ENCODE data around the gene PLPP3. TPM values are rescaled to one million over a fixed set of nuclear protein-coding genes. Genes with fewer than 3 reads are reported as not detected.

The PLPP3 gene
- total RNA-seq, 1 experiment from 2014 or later = 8.2 TPM

DNA sequence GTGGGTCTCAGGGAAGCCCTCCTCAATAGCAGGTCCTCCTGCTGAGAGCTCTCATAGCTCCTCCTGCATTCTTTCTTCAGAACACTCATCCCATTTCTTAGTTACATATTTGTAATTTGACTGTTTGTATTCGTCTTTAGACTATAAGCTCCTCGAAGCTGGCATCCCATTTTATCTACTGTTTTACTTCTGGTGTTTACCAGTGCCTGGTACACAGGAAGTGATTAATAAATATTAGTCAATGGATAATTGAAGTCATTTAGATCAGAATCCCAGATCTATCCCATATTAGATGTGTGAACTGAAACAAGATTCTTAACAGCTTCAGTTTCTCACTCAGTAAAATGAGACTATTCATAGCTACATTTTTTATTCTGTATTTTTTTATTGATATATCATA lies 88.7 kb downstream of the PLPP3 start:
- ATAC-seq (no peak), DNase-seq (ENCODE audit: low read depth, low spot score) (no peak)
- Histone ChIP-seq H3K4me3 (ENCODE audit: low read depth in 2 of 2, low read length in 2 of 2) (no peak overlapping the region), H3K36me3 (ENCODE audit: control insufficient read depth, insufficient read depth, low read length) (no peaks in the 10 kb centered on the region), H3K27me3 (ENCODE audit: control insufficient read depth, insufficient read depth, low read length) (no peaks in the 10 kb centered on the region), H3K27ac (ENCODE audit: low read length) (no peak overlapping the region), H3K9me3 (ENCODE audit: control insufficient read depth, insufficient read depth, low read depth, low read length) (no peaks in the 10 kb centered on the region), H3K4me1 (ENCODE audit: control insufficient read depth, insufficient read depth, low read length) (no peaks in the 10 kb centered on the region)
- ChIA-PET CTCF (no interaction called here), POLR2A (no interaction called here)
- TF ChIP-seq SIN3A (IDR thresholded peaks at IDR 0.05; ENCODE audit: borderline replicate concordance, insufficient read depth, low read depth, low read length) (no peak), CTCF (IDR thresholded peaks at IDR 0.05) (no peak), POLR2AphosphoS5 (IDR thresholded peaks at IDR 0.05; ENCODE audit: low read depth, low read length) (no peak), REST (IDR thresholded peaks at IDR 0.05; ENCODE audit: insufficient read depth in 1 of 2, low read depth in 2 of 2, low read length in 1 of 2) (no peak), TCF7L2 (IDR thresholded peaks at IDR 0.05; ENCODE audit: low read depth, low read length) (no peak)
- in situ Hi-C loops (cut with HindIII; ENCODE audit: low pct_unique_long_range_greater_than_20kb, low sequenced_read_pairs) (no loop called here), intact Hi-C loops (cut with micrococcal nuclease; ENCODE audit: unreplicated experiment) (no loop called here)
- no TSS peak for BruUV-seq (replicated peaks)

DNA sequence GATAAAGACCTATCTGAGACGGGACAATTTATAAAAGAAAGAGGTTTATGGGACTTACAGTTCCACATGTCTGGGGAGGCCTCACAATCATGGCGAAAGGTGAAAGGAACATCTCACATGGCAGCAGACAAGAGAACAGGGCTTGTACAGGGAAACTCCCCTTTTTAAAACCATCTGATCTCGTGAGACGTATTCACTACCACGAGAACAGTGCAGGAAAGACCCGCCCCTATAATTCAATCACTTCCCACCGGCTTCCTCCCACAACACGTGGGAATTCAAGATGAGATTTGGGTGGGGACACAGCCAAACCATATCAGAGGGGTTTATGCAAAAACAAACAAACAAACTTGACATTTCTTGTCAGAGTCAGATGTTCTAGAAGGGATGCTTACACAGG lies 89.7 kb downstream of the PLPP3 start:
- intact Hi-C loops (cut with micrococcal nuclease; ENCODE audit: unreplicated experiment) = no loop called here
- BruUV-seq (replicated peaks) = no TSS peak
- DNase-seq (ENCODE audit: low read depth, low spot score) (no peak), ATAC-seq (no peak)
- Histone ChIP-seq H3K4me1 (ENCODE audit: control insufficient read depth, insufficient read depth, low read length) (no peaks in the 10 kb centered on the region), H3K27me3 (ENCODE audit: control insufficient read depth, insufficient read depth, low read length) (no peaks in the 10 kb centered on the region), H3K4me3 (ENCODE audit: low read depth in 2 of 2, low read length in 2 of 2) (no peak overlapping the region), H3K27ac (ENCODE audit: low read length) (no peak overlapping the region), H3K9me3 (ENCODE audit: control insufficient read depth, insufficient read depth, low read depth, low read length) (no peaks in the 10 kb centered on the region), H3K36me3 (ENCODE audit: control insufficient read depth, insufficient read depth, low read length) (no peaks in the 10 kb centered on the region)
- no peak for TF ChIP-seq CTCF (IDR thresholded peaks at IDR 0.05)
- no peak for TF ChIP-seq TCF7L2 (IDR thresholded peaks at IDR 0.05; ENCODE audit: low read depth, low read length)
- no peak for TF ChIP-seq REST (IDR thresholded peaks at IDR 0.05; ENCODE audit: insufficient read depth in 1 of 2, low read depth in 2 of 2, low read length in 1 of 2)
- no peak for TF ChIP-seq SIN3A (IDR thresholded peaks at IDR 0.05; ENCODE audit: borderline replicate concordance, insufficient read depth, low read depth, low read length)
- no peak for TF ChIP-seq POLR2AphosphoS5 (IDR thresholded peaks at IDR 0.05; ENCODE audit: low read depth, low read length)
- CTCF ChIA-PET = no interaction called here
- in situ Hi-C loops (cut with HindIII; ENCODE audit: low pct_unique_long_range_greater_than_20kb, low sequenced_read_pairs) = no loop called here
- POLR2A ChIA-PET = no interaction called here
